Measurements from ENCODE around the gene ENPP1.
A peak's percentile ranks its signal among the peaks of the same experiment; 100 is the strongest.

The ENPP1 gene

DNA sequence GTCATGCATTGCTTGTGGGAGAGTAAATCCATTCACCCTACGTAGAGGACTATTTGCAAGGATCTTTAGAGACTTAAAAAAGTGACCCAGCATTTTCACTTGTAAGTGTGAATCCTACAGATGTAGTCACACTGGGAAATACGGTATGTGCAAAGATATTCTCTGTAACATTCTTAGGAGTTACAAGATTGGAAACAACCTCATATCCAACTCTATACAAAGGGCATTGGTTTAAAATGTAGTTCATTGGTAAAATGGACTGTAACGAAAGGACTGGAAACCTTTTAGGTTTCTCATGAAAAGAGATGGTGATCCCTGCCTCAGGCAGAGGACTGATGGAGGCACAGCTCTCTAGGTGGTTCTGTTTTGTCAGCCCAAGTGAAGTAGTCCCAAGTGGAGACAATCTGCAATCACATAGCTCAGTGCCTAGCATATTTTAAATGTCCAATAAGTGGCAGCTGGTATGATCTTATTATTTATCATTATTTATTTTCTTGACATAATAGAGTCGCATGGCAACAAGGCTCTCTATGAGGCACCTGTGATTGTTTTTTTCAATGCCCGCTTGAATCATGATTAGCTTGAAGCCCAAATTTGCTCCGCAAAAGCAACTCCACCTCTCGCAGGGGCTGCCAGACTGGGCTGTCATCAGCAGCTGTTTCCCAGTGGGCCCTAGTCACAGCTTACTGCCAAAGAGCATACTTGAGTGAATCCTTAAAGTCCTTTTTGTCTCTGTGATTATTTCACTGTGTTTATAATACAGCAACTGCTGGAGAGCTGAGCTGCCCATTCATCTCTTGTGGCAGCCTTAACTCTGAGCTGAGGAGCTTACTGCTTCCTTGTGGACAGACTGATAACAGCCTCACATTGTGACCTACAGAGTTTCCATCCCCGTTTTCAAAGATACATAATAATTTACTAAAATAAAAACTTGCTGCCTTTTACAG, 19.8 kb upstream of the ENPP1 start:
- DNase-seq: no peak

DNA sequence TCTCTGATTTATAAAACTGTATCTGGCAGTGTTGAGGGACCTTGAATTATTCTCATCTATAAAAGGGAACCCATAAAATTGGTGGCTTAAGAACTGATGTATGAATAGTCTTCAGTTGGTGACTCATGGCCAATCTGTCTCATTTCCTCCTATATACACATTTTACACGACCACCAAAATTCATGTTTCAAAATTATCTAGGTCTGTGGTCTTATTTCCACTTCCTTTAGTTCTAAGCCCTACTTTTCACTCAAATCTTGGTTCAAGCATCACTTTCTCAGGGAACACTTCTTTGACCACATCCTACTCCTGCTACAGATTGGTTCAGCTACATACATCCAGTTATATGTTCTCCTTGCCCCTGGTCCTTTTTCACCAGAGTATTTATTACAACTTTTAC, 18.6 kb upstream of the ENPP1 start:
- no peak for DNase-seq

DNA sequence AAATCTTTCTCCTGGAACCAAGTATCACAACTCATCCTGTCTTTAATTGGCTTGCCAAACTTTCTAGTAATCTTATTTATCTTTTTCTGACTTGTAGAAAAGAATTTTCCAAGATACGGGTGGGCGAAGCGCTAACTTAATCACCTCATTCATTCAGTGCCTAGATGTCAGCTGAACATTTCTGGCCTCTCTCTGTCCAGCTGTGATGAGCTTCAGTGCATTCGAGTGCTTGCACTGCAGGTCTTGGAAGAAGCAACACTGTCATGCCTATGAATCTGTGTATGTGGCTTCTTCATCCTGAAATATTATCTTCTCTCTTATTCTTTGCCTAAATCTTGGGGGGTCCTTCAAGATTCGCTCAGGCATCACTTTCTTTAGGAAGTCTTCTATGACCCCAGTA, 16.3 kb upstream of the ENPP1 start:
- no peak for DNase-seq

- no peak for DNase-seq
Observed at GRCh38 chr6:131792091-131792496, 15.7 kb upstream of the ENPP1 start.

DNA sequence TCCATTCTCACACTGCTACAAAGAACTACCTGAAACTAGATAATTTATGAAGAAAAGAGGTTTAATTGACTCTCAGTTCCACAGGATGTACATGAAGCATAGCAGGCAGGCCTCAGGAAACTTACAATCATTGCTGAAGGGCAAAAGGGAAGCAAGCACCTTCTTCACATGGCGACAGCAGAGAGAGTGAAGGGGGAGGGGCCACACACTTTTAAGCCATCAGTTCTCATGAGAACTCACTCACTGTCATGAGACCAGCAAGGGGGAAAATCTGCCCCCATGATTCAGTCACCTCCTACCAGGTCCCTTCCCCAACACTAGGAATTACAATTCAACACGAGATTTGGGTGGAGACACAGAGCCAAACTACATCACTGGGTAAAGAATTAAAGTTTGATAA, 12.5 kb upstream of the ENPP1 start:
- no peak for DNase-seq

DNA sequence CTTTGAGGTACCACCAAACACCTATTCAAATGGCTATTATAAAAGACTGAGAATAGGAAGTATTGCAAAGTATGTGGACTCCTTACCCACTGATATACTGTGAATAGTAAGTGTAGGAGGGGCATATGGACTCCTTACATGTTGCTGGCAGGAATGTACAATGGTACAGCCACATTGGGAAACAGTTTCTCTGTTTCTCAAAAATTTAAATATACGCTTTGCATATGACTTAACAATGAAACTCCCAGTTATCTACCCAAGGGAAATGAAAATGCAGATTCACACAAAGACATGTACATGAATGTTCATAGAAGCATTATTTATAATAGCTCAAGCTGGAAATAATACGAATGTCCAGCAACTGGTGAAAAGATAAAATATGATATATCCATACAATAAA, 5.5 kb upstream of the ENPP1 start:
- peak; percentile 57 for DNase-seq

- DNase-seq: no peak
Observed at GRCh38 chr6:131803007-131803769, 4.6 kb upstream of the ENPP1 start.

DNA sequence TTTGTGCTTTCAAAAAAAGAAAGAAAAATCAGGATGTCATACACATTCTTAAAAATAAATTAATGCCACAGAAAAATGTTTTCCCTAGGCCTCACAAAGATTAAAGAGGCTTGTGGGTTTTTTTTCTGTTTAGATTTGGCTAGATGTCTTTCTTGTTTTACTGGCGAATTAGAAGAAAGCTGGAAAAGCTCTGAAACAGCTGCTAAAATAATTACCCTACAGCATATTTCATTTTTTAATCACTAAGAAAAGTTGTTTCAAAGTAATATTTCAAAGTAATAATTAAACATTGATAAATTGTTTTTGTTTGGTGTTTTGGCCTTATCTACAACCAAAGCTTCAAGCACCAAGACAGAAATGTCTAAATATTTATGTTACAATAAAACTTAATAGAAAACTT, 3.7 kb upstream of the ENPP1 start:
- no peak for DNase-seq

DNA sequence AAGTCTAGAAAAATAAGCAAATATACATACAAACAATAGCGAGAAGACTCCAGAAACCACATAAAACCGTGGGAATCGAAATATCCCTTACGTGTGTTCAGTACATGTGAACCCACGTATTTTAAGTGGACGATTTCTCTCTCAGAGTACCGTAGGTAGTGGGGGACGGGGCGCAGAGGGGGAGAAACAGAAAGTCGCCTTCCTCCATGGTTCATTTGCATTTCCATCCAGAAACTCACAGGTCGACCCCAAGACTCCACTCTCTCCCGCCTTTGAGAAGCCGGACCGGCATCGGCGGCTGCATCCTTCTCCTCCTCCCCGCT, 538 bp upstream of the ENPP1 start:
- DNase-seq: no peak

DNA sequence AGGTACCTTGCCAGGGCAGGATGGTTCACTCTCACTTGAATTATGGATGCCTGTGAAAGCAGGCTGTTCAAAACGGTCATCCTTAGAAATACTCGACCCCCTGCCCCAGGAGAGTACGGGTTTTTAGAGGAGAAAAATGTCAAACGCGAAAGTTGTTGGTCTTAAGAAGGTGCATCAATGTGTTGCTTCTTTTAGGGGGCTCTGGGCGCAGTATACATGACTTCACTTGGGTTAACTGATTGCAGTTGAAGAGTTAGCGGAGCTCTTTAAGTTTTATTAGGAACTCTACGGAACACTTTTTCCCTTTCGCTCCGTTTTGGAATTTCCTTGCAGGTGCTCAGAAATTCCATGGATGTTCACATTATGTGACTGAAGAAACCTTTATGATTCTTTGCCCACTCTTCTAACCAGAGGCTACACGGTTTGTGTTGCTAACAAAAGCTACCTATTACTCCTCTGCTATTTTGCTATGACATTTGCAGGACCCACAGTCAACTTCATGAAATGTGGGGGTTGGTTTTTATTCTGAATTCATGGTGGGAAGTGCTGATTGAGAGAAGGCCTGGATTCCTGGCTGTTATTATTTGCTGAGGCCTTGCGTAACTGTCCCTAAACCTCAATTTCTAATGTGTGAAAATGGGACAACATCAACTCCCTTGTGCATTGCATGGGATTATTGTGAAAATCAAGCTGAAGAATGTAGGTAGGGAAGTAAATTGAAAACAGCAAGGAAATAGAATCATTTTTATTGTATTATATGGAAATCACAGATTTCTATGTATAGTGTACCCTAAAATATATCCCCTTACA, 845 bp downstream of the ENPP1 start:
- DNase-seq: no peak

- DNase-seq: no peak
Observed at GRCh38 chr6:131811500-131811899, 3.7 kb downstream of the ENPP1 start.

- no peak for DNase-seq
Observed at GRCh38 chr6:131813991-131814390, 6.2 kb downstream of the ENPP1 start.

DNA sequence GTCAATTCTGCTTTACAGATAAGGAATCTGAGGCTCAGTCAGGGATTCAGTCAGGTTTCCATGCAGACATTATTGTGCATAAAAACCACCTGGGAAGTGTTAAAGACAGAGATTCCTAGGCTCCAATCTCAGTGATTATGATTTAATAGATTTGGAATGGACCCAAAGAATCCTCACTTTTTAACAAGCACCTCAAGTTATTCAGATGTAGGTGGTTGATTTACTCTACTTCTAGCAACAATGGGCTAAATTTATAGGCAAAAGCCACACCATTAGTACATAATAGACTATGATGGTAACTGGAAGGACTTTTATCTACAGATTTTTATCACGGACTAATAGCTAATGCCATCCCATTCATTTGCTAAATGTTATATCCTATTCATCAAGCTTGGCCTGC, 9.0 kb downstream of the ENPP1 start:
- no peak for DNase-seq

DNA sequence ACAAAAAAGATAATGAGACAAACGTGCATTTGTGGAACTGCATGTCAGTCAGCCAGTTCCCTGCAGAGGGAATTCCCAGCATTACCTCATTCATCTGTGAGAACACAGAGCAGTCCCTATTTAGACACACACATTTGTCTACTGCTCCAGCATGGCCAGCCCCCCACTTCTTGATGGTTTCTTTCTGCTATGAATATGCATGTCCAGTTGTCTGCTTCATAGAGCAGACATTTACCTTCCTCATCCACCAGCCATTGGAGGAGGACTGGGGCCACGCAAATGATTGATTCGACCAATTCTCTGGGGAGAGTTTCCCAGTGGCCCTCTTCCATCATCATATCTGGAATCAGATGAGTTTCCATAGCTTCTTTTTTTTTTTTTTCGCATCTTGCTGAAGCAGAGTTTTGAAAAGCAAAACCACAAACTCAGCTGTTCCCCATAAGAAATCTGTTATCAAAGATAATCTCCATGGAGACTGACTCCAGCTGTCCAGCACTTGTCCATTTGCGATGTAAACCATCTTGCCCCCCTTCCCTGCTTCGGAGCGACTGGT, 11.8 kb downstream of the ENPP1 start:
- DNase-seq: no peak

GRCh38 chr6:131821010-131821807, 13.4 kb downstream of the ENPP1 start:
- DNase-seq: no peak

DNA sequence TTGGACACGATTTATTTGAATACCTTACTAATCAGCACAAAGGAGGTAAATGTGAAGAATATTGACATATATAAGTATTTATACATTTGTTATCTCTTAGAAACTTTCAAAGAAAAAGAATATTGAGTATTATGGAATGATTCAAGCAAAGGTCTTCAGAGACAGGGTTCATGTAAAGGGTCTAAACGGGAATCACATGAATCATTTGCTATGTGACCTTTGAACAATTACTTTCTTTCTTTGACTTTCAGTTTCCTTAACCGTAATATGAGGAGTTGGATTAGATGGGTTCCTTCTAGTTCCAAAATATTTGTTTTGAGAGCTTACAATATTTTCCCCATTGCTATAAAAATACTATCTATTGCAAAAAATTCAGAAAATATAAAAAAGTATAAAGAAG, 14.3 kb downstream of the ENPP1 start:
- no peak for DNase-seq

DNA sequence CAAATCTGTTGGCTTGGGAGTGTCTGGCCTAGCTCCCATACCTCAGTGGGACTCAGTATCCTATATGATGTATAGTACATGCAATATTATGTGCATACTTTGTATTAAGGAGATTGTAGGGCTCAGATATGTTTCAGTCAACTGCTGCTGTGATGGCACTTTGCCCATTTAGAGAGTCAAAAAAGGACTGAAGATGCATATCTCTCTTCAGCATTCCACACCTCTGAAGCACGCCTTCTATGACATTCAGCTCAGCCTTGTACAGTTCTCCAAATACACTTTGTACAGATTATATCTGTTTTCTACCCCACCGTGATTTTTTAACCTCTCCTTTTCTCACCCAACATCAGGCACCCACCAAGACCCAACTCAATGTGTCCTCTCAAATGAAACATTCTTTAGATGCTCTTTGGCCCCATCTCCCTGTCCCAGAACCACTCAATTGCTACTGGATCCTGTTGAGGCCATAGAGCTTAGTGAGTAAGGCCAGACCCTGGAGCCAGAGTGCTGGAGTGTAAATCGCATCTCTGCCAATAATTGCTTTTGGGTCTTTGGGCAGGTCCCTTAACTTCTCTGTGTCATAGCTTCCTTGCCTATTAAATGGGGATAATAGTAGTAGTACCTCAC, 15.6 kb downstream of the ENPP1 start:
- DNase-seq: no peak

- no peak for DNase-seq
Observed at GRCh38 chr6:131825946-131826345, 18.1 kb downstream of the ENPP1 start.

- no peak for DNase-seq
Observed at GRCh38 chr6:131828080-131828479, 20.3 kb downstream of the ENPP1 start.

GRCh38 chr6:131828951-131829350, 21.1 kb downstream of the ENPP1 start:
- no peak for DNase-seq

- no peak for DNase-seq
Observed at GRCh38 chr6:131831392-131831791, 23.6 kb downstream of the ENPP1 start.

DNA sequence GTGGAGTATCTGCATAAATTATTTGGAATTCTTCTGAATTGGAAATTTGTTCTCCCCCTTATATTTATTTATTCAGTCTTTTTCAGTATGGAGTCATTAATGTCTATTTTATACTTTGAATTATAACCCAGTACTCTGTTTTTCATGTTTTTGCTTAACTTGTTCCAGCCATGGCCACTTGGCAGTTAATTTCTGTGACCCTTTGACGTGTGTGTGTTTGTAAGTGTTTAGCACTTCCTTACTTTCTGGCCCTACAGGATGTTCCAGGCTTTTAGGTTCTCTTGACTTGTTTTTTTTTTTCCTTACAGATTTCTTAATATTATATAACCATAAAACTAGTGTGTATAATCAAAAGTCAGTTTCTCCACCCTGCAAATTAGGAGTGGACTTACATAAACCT, 24.1 kb downstream of the ENPP1 start:
- no peak for DNase-seq

All from NCI-H526 treated with DMSO at 0.1 percent for 48 hours (cell line).